Stomach (tissue), 9 donors: ENCODE data around the gene GAB1. TPM values are rescaled to one million over a fixed set of nuclear protein-coding genes. Genes with fewer than 3 reads are reported as not detected.

ENCODE experiments used
- DNase-seq, 2 donors: peaks; one replicate each; pipeline versions ENCODE4 v3.0.0 to v3.0.0-alpha.2; 2013 to 2019
- H3K27ac ChIP-seq, 5 donors: fragments of 200-600 bp in 4 of 5; sonication (generic) in 4 of 5; one replicate each; pipeline ENCODE4 v1.5.1; 2013 to 2019; ENCODE audit warnings: mild to moderate bottlenecking in 1 of 5, moderate library complexity in 1 of 5
- H3K27me3 ChIP-seq, 3 donors: fragments of 200-600 bp; sonication (generic); one replicate each; pipeline ENCODE4 v1.5.1; 2017 to 2019; ENCODE audit warnings: mixed run types in 1 of 3
- H3K36me3 ChIP-seq, 4 donors: fragments of 200-600 bp; sonication (generic); 1 replicate in 3 of 4; 2 replicates in 1 of 4; pipeline ENCODE4 v1.5.1; 2016 to 2019
- H3K4me1 ChIP-seq, 4 donors: fragments of 200-600 bp; sonication (generic); one replicate each; pipeline ENCODE4 v1.5.1; 2016 to 2019
- H3K4me3 ChIP-seq, 4 donors: fragments of 200-600 bp; sonication (generic) in 3 of 4; one replicate each; pipeline ENCODE4 v1.5.1; 2016 to 2019; ENCODE audit warnings: mild to moderate bottlenecking in 1 of 4
- H3K9me3 ChIP-seq, 4 donors: fragments of 200-600 bp; sonication (generic); one replicate each; pipeline ENCODE4 v1.5.1; 2016 to 2019
- CTCF ChIP-seq, 7 experiments: fragments of 450-650 bp in 4 of 7; fragments of 200-600 bp in 3 of 7; sonication (generic) in 3 of 7; IDR thresholded peaks; one replicate each; pipeline ENCODE4 v1.5.1; 2016 to 2019; ENCODE audit warnings: antibody characterized with exemption in 7 of 7, control low read depth in 2 of 7, mild to moderate bottlenecking in 1 of 7
- EP300 ChIP-seq: sonication (generic); formaldehyde crosslinking; IDR thresholded peaks from one replicate; pipeline ENCODE4 v1.6.1; 2017; ENCODE audit warnings: antibody characterized with exemption
- POLR2A ChIP-seq, 4 donors: fragments of 450-650 bp; IDR thresholded peaks; one replicate each; pipeline ENCODE4 v1.6.1; 2016; ENCODE audit warnings: antibody characterized with exemption in 4 of 4, control low read depth in 2 of 4, mild to moderate bottlenecking in 1 of 4, moderate library complexity in 1 of 4
- POLR2AphosphoS5 ChIP-seq, 3 donors: sonication (generic); formaldehyde crosslinking; IDR thresholded peaks; one replicate each; pipeline ENCODE4 v1.6.1; 2016; ENCODE audit warnings: antibody characterized with exemption in 3 of 3
- WGBS, 5 donors: extraction: QIAGEN DNeasy Blood & Tissue Kit in 3 of 5; methylation state at CpG; one replicate each; pipeline versions ENCODE4 v1.1.5 to v1.1.7; 2013 to 2018; 5-methylcytosine and 5-hydroxymethylcytosine counted together
- intact Hi-C: fragments of 100-400 bp; cut with DNase I; formaldehyde crosslinking; loops from one replicate; pipeline ENCODE4 v1.15.1; 2023; ENCODE audit warnings: low total_unique reads
- polyA plus RNA-seq, 3 donors: library from polyadenylated mRNA; stranded (reverse); fragments of 200-250 nt; gene quantifications; one replicate each; pipeline ENCODE4 v1.2.3, GENCODE V29; 2013
- total RNA-seq, 5 donors: library from RNA; depleted of rRNA; stranded (reverse); fragments of >200 nt; gene quantifications; one replicate each; pipeline versions ENCODE4 v1.1.0 to v1.2.3, GENCODE V29; 2014 to 2016
- donor health status: healthy with polysubstance abuse.
- donor health status: Bipolar disorder and iron deficiency.
- donor health status: healthy.

The GAB1 gene
- total and polyA plus RNA-seq, 8 donors = 3.2 to 101 (median 29.0) TPM

GRCh38 chr4:143406523-143406922 lies 69.8 kb downstream of the GAB1 start:
- Histone ChIP-seq H3K4me3 (no peak overlapping the region), H3K27me3 (no peaks in the 10 kb centered on the region), H3K27ac (peak overlapping the region in 4 of 5 donors; percentile 33 to 57 (median 52)), H3K4me1 (peaks cover 18 to 96% (median 63%) of the 10 kb centered on the region in 4 donors), H3K36me3 (no peaks in the 10 kb centered on the region), H3K9me3 (no peaks in the 10 kb centered on the region)
- 17 to 29% (median 24%) methylated on average over 3 of the region's 3 CpGs for WGBS, 5 donors
- TF ChIP-seq POLR2A (IDR thresholded peaks at IDR 0.05) (no peak), CTCF (IDR thresholded peaks at IDR 0.05) (no peak), EP300 (peak; percentile 20), POLR2AphosphoS5 (IDR thresholded peaks at IDR 0.05) (peak; percentile 30 to 62 (median 32))
- intact Hi-C loops = no loop called here
- peak; percentile 61 to 67 for DNase-seq

GRCh38 chr4:143407474-143407873 lies 70.8 kb downstream of the GAB1 start:
- TF ChIP-seq CTCF (IDR thresholded peaks at IDR 0.05) (no peak), POLR2A (IDR thresholded peaks at IDR 0.05) (no peak), EP300 (no peak), POLR2AphosphoS5 (IDR thresholded peaks at IDR 0.05) (no peak)
- intact Hi-C loops = no loop called here
- Histone ChIP-seq H3K4me1 (peaks cover 27 to 98% (median 70%) of the 10 kb centered on the region in 4 donors), H3K27me3 (no peaks in the 10 kb centered on the region), H3K27ac (peak overlapping the region in 3 of 5 donors; percentile 50 to 57 (median 55)), H3K4me3 (no peak overlapping the region), H3K9me3 (no peaks in the 10 kb centered on the region), H3K36me3 (no peaks in the 10 kb centered on the region)
- WGBS, 5 donors = 33 to 58% (median 53%) methylated on average over 3 of the region's 3 CpGs
- peak in 1 of 2 donors; percentile 40 for DNase-seq

- TF ChIP-seq POLR2A (IDR thresholded peaks at IDR 0.05) (no peak), POLR2AphosphoS5 (IDR thresholded peaks at IDR 0.05) (no peak)
- Histone ChIP-seq H3K9me3 (no peaks in the 10 kb centered on the region), H3K4me1 (peaks cover 27 to 97% (median 70%) of the 10 kb centered on the region in 4 donors), H3K36me3 (no peaks in the 10 kb centered on the region), H3K4me3 (no peak overlapping the region), H3K27ac (peak overlapping the region in 3 of 5 donors; percentile 50 to 57 (median 55)), H3K27me3 (no peaks in the 10 kb centered on the region)
- DNase-seq = no peak
- WGBS, 5 donors = 62 to 71% (median 70%) methylated on average over 2 of the region's 2 CpGs
- intact Hi-C loops = no loop called here
Observed at GRCh38 chr4:143407888-143408287, 71.2 kb downstream of the GAB1 start.

GRCh38 chr4:143410015-143410414 lies 73.3 kb downstream of the GAB1 start:
- Histone ChIP-seq H3K36me3 (no peaks in the 10 kb centered on the region), H3K27ac (peak overlapping the region in 1 of 5 donors; percentile 33), H3K4me1 (peaks cover 27 to 81% (median 59%) of the 10 kb centered on the region in 4 donors), H3K9me3 (no peaks in the 10 kb centered on the region), H3K4me3 (no peak overlapping the region), H3K27me3 (no peaks in the 10 kb centered on the region)
- DNase-seq = no peak
- no peak for TF ChIP-seq CTCF (IDR thresholded peaks at IDR 0.05)
- no peak for TF ChIP-seq POLR2AphosphoS5 (IDR thresholded peaks at IDR 0.05)
- TF ChIP-seq POLR2A (IDR thresholded peaks at IDR 0.05) = no peak
- TF ChIP-seq EP300 = no peak
- WGBS, 5 donors = 84 to 95% (median 89%) methylated on average over 3 of the region's 3 CpGs
- intact Hi-C loops = no loop called here
